HG03571 (cell line): ENCODE data around the gene NAP1L1.
"Not testable (repeated sequence)": the region's sequence is repeated elsewhere in the genome, so short reads cannot be mapped to it uniquely, and the experiment has no call there.

Experiments
- ATAC-seq: cut with Tn5 transposase; IDR thresholded peaks from one replicate; pipeline ENCODE4 v1.9.1; 2021; ENCODE audit not compliant: unreplicated experiment

NAP1L1 gene

GRCh38 chr12:75994069-75994740 is 90.3 kb downstream of the NAP1L1 start:
- ATAC-seq = no peak

GRCh38 chr12:75991753-75992152 is 92.7 kb downstream of the NAP1L1 start:
- ATAC-seq = no peak

- no peak for ATAC-seq
These were observed 94.1 kb downstream of the NAP1L1 start for GRCh38 chr12:75990189-75990912.

GRCh38 chr12:75987709-75988108 is 96.8 kb downstream of the NAP1L1 start:
- ATAC-seq = not testable (repeated sequence)
